ENCODE results near the gene SLC6A14.

DNA sequence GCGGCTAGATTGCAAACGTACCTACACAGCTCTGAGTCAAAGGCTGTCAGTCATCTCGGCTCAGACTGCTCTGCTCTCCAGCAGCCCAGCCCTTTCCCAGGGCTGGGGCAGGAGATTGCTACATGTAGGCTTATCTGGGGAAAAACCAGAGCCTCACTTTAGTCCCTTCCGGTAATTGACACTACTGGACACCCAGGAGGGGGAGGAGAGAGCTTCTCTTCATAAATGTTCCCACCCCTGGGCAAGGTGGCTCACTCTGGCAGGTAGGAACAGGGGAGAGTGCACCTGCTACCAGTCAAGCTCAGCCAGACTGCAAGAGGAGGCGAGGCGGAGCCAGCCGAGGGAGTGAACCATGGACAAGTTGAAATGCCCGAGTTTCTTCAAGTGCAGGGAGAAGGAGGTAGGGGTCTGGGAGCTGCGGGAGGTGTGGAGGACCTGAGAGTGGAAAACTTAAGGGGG is at the start of gene SLC6A14:
- no peak for TF ChIP-seq POLR2AphosphoS5 (IDR thresholded peaks at IDR 0.05)
- TF ChIP-seq, protein P1, sequence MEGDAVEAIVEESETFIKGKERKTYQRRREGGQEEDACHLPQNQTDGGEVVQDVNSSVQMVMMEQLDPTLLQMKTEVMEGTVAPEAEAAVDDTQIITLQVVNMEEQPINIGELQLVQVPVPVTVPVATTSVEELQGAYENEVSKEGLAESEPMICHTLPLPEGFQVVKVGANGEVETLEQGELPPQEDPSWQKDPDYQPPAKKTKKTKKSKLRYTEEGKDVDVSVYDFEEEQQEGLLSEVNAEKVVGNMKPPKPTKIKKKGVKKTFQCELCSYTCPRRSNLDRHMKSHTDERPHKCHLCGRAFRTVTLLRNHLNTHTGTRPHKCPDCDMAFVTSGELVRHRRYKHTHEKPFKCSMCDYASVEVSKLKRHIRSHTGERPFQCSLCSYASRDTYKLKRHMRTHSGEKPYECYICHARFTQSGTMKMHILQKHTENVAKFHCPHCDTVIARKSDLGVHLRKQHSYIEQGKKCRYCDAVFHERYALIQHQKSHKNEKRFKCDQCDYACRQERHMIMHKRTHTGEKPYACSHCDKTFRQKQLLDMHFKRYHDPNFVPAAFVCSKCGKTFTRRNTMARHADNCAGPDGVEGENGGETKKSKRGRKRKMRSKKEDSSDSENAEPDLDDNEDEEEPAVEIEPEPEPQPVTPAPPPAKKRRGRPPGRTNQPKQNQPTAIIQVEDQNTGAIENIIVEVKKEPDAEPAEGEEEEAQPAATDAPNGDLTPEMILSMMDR (IDR thresholded peaks at IDR 0.05) = no peak

Measured in transverse colon (tissue), 4 donors.